Measurements from ENCODE around the gene ALDH1B1.

Gene ALDH1B1

DNA sequence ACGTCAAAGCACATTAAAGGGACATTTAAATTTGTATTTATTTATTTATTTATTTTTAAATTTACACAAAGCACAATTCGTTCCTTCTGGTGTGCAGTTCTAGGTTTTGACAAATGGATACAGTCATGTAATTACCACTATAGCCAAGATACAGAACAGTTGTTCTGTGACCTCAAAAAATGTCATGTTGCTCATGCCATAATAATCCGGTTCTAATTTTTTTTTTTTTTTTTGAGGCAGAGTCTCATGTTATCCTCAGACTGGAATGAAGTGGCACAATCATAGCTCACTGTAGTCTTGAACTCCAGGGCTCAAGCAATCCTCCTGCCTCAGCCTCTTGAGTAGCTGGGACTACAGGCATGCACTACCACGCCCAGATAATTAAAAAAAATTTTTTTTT is 24.0 kb downstream of the ALDH1B1 start:
- no peak for DNase-seq (ENCODE audit: low spot score)

DNA sequence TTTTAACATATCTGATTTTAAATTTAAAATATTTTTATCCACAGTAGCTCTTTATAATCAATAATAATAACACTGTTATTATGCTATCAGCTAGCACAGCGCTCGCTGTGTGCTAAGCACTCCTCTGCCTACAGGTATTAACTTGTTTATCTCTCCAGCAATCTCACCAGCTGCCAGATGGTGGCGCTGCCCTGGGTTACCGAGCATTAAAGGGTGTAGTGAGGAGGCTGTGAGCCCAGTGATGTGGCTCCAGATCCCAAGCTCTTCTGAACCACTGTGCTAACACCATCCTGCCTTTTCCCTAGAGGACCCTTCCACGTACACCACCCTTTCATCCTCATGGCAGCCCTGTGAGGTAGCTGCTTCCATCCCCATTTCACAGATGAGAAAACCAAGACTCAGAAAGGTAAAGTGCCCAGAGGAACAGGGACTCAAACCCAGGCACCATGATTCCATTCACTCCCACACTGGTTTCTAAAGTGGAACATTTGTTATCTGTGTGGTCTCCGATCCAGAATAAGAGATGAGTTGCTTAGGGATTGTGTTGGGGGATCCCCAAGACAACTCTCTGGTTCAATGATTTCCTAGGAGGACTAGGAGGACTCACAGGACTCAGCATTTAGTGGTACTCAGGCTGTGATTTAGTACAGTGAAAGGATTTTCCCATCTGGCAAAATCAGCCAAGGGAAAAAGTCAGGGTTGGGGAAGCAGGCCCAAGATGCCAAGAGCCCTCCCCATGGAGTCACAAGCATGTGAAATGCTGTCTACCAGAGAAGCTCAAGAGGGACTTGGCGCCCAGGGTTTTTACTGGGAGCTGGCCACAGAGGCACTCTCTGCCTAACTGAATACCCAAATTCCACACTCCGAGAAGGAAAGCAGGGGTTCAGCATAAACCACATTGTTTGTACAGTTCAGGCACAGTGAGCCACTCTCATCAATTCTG is 24.8 kb downstream of the ALDH1B1 start:
- no peak for DNase-seq (ENCODE audit: low spot score)

- no peak for DNase-seq (ENCODE audit: low spot score)
These were observed 25.9 kb downstream of the ALDH1B1 start for GRCh38 chr9:38418366-38418765.

DNA sequence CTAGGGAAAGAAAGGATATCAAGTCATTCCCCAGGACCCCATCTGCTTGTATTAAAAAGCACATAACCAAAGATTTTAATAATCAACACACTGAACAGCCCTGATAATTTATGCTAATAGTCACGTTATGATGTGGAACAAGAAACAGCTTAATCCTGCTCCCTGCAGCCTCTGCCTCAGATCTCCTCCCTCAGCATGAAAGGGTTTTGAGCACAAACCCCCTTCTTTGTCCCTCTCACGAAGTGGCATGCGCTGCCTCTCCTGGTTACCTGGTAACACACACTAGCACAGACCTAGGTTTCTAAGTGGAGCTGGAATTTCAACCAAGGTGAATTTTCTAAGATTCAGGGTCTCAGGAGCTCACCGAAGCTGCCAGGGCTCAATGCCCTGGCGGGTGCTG is 26.7 kb downstream of the ALDH1B1 start:
- no peak for DNase-seq (ENCODE audit: low spot score)

DNA sequence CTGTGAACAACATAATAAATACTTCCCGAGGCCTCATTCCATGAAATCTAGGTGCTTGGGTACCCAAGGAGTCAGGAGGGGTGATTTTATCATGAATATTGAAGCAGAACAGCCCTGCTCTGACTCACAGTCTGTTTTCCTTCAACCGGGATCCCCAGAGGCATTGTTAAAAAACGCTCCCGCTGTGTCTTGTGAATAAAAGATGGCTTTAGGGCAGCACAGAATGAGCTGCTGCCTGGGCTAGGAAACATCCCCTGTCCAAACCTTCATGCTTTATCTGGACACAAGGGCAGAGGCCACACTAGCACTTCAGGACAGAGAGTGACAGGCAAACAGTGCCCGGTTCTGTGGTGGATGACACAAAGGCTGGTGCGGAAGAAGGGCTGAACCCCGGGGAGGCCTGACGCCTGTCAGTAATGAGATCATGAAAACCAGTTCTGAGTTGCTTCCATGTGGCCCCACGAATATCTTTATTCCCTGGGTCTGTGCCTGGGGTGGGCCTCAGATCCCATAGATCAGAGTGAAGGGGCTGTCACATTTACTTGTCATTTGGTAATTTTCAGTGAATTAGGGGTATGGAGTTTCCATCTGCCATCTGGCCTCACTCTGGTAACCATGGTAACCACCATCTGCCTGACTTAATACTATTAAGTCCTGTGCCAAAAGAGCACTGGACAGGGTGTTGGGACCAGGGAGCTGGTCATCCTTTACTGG is 29.2 kb downstream of the ALDH1B1 start:
- no peak for DNase-seq (ENCODE audit: low spot score)

GRCh38 chr9:38422555-38423260 is 30.2 kb downstream of the ALDH1B1 start:
- no peak for DNase-seq (ENCODE audit: low spot score)

- no peak for DNase-seq (ENCODE audit: low spot score)
These were observed 30.9 kb downstream of the ALDH1B1 start for GRCh38 chr9:38423273-38423972.

DNA sequence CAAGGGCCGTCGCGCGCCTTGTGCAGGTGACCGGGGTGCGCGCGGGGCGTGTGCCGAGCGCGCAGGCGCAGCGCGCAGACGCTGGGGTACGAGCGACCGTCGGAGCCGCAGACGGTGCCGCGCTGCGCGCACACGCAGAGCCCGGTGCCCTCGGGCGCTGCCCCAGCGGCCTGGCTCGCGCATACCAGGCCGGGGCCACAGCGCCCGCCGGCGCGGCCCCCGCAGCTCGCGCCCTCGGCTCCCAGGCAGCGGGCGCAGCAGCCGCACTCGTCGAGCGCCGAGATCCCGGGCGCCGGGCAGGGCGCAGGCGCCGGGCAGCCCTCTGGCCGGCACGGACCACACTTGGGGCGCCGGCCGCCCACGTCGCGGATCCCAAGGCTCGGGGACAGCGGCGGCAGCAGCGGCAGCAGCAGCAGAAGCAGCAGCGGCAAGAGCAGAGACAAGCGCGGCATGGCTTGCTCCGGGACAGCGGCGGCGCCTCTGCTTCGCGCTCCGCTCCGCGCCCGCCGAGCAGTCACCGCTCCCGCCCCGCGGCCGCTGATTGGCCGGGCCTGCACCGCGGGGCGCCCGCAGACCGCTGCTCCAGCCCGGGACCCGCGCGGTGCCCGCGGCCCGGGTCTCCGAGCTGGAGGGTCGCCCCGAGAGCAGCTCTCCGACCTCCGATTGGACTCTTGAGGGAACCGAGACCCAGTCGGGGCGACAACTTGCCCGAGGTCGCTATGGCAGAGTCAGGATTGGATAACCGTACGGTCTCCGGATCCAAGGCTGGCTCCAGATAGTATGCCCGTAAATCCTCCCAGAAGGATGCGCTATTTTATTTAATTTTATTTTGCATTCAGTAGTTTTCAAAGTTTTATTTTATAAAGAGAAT is 31.7 kb downstream of the ALDH1B1 start, which contains the start of gene IGFBPL1:
Gene IGFBPL1 (minus strand): TSS at position 482 of the 871 bp plus-strand sequence. CDS start 30 bp downstream, at position 452.
- peak; percentile 42 for DNase-seq (ENCODE audit: low spot score)

GRCh38 chr9:38424918-38425317 is 32.4 kb downstream of the ALDH1B1 start:
- DNase-seq (ENCODE audit: low spot score), result no peak

DNA sequence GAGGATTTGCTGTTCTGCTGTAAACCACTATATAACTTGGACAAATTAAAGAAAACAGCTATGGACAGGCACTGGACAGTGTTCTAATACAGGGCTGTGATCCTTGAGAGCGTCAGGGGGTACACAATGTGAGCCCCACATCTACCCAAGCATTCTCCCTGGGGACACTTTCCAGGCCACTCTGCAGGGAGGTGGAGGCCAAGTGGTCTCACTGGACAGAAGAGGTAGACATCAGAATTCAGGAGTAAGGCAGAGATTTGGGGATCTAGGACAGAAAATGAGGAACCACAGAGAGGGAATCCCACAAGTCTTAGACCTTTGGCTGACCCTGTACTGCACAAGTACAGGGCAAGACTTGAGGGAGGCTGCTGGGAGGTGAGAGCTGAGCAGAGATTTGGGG is 35.6 kb downstream of the ALDH1B1 start:
- DNase-seq (ENCODE audit: low spot score), result no peak

- no peak for DNase-seq (ENCODE audit: low spot score)
These were observed 38.6 kb downstream of the ALDH1B1 start for GRCh38 chr9:38431116-38431515.

GRCh38 chr9:38432922-38433510 is 40.5 kb downstream of the ALDH1B1 start:
- DNase-seq (ENCODE audit: low spot score), result peak; percentile 47

DNA sequence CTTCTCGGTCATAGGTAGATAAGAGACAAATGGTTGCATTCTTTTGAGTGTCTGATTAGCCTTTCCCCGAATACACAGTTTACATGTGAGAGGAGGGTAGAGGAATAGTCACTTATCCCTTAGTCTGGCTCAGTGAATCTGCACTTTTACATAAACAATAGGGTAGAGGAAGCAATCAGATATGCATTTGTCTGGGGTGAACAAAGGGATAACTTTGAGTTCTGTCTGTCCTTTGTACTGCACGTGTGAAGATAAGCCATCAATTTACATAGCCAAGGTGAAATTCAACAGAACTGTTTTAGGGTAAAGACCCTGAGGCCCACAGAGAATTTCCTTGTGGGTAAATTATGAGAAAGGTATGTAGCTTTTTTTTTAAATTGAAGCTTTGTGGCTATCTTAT is 41.9 kb downstream of the ALDH1B1 start:
- no peak for DNase-seq (ENCODE audit: low spot score)

GRCh38 chr9:38434853-38435252 is 42.4 kb downstream of the ALDH1B1 start:
- DNase-seq (ENCODE audit: low spot score), result no peak

DNA sequence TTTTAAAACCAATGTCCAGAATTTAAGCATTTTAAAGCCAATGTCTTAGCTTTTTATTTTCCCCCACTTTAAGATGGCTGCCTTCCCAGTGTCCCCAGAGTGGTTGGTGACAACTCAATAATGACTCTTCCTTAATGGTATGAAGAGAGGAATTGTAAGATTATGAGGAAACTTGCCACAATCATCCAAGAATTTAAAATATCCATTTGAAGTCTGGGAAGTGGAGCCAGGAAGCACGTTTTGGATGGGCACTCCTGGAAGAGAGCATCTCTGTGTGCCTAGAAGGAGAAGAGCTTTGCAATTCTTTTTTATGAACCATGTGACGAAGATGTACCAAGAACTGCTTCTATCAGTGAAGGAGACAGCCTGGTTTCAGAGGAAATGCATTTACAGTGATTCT is 43.0 kb downstream of the ALDH1B1 start:
- DNase-seq (ENCODE audit: low spot score), result no peak

DNA sequence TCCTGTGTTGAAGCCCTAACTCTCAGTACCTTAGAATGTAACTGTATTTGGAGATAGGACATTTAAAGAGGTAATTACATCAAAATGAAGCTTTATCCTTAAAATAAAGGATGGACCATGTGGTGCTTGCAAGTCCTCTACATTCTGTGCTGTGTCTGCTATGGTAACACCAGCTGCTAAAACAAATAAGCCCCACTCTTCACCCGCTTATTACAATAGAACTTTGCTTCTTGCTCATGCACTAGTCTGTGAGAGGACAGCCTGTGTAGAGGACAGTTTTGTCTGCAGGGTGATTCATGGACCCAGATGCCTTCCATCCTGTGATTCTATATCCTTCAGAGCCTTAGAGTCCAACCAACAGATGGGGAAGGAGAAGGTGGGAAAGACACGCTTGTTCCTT is 44.2 kb downstream of the ALDH1B1 start:
- DNase-seq (ENCODE audit: low spot score), result no peak

DNA sequence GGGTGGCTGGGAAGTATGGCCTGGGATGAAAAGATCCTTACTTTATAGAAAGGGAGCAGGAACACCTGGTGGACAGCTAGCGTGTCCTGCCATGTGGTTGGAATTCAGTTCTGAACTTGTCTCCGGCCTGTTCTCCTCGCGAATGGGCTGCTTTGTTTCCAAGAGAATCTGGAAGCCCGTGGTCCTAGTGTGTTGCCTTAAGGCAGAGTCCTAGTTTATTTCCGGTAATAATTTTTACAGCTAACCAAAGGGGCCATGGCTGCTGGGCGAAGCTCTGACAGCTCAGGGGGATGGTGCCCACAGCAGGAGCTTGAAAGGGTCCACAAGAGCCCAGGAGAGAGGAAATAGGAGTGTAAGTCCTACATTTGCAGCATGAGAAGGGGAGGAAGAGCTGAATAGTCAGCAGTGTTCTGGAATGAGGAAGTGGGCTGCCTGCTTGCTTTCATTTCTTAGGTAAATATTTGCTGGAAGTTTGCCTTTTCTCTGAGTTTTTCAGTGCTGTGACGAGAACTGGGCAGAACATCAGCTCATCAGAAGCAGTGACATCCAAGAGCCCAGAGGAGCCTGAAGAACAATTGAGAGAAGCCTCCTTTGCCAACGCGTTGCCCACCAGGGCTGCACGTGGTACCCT is 44.8 kb downstream of the ALDH1B1 start:
- DNase-seq (ENCODE audit: low spot score), result no peak

- DNase-seq (ENCODE audit: low spot score), result no peak
These were observed 46.9 kb downstream of the ALDH1B1 start for GRCh38 chr9:38439291-38439915.

- DNase-seq (ENCODE audit: low spot score), result no peak
These were observed 47.4 kb downstream of the ALDH1B1 start for GRCh38 chr9:38439916-38440301.

DNA sequence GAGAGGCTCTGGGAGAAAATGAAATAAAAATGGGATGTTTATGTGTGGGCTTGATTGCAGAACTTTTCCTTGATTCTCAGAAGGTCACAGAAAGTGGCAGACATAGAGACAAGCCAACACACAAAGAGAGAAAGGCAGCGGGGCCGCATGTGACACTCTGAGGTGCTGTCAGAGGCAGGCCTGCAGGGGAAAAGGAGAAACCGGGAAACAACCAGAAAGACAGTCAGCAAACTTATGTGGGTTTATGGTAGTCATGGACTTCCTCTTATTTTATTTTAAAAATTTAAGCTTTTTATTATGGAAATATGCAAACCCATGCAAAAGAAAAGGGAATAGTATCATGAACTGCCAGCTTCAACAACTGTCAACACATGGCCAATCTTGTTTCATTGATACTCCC is 48.0 kb downstream of the ALDH1B1 start:
- DNase-seq (ENCODE audit: low spot score), result no peak
